Right lobe of liver (tissue), 6 donors: ENCODE measurements around the gene MARCHF6. TPM values are rescaled to one million over a fixed set of nuclear protein-coding genes. Genes with fewer than 3 reads are reported as not detected.
A peak's percentile ranks its signal among the peaks of the same experiment; 100 is the strongest.

Experiments
- ATAC-seq, 4 donors: fragments of 200-7000 bp; cut with Tn5 transposase; one replicate each; pipeline ENCODE4 v1.9.1; 2020; ENCODE audit warnings: mild to moderate bottlenecking in 4 of 4, moderate library complexity in 4 of 4
- DNase-seq, 3 donors: peaks; one replicate each; pipeline ENCODE4 v3.0.0-alpha.2; 2020
- H3K27ac ChIP-seq, 3 donors: fragments of 200-600 bp; one replicate each; pipeline ENCODE4 v1.8.0; 2022
- H3K27me3 ChIP-seq, 2 donors: fragments of 200-600 bp; one replicate each; pipeline ENCODE4 v1.8.0; 2022
- H3K36me3 ChIP-seq, 4 donors: fragments of 200-600 bp; sonication (generic) in 1 of 4; one replicate each; pipeline versions ENCODE4 v1.5.1 to v1.8.0; 2017 to 2022; ENCODE audit warnings: control low read depth in 1 of 4
- H3K4me1 ChIP-seq, 4 donors: fragments of 200-600 bp; sonication (generic) in 1 of 4; one replicate each; pipeline versions ENCODE4 v1.5.1 to v1.8.0; 2017 to 2022; ENCODE audit warnings: control low read depth in 1 of 4
- H3K4me3 ChIP-seq, 3 donors: fragments of 200-600 bp; one replicate each; pipeline ENCODE4 v1.8.0; 2022
- H3K9me3 ChIP-seq, 4 donors: fragments of 200-600 bp; sonication (generic) in 1 of 4; one replicate each; pipeline versions ENCODE4 v1.5.1 to v1.8.0; 2017 to 2022; ENCODE audit warnings: control low read depth in 1 of 4
- POLR2A ChIP-seq: fragments of 450-650 bp; IDR thresholded peaks from one replicate; pipeline ENCODE4 v1.6.1; 2017; ENCODE audit warnings: antibody characterized with exemption, mild to moderate bottlenecking
- WGBS: methylation state at CpG from one replicate; pipeline ENCODE4 v1.1.6; 2018; ENCODE audit warnings: low coverage, low lambda C conversion rate; ENCODE audit not compliant: insufficient coverage; ENCODE audit errors: missing lambda C conversion rate; 5-methylcytosine and 5-hydroxymethylcytosine counted together
- intact Hi-C, 2 donors: fragments of 100-400 bp; cut with DNase I; formaldehyde crosslinking; loops; one replicate each; pipeline versions ENCODE4 v1.11.2 to v1.14.1; 2022
- total RNA-seq, 6 experiments: library from RNA; depleted of rRNA in 2 of 6; stranded (reverse); fragments of >200 nt in 2 of 6; fragmentation: NEBNext Ultra II Directional in 3 of 6; extraction: Animal tissue kit (Norgen Biotek cat#: 25700) in 3 of 6; gene quantifications; one replicate each; pipeline versions ENCODE4 v1.1.0 to v1.2.4, GENCODE V29; 2016 to 2023
- TF ChIP-seq, protein P1 (sequence below), 4 donors: fragments of 200-600 bp in 3 of 4; fragments of 450-650 bp in 1 of 4; IDR thresholded peaks; one replicate each; pipeline versions ENCODE4 v1.5.1 to v1.8.0; 2016 to 2022; ENCODE audit warnings: antibody characterized with exemption in 4 of 4, mild to moderate bottlenecking in 2 of 4
- donor health status: DM: no; HTN: yes; CAD: no.
- donor health status: DM: no; HTN: no; CAD: no.
- donor health status: DM: no; HTN: no; CAD: no.
- donor health status: DM: no; HTN: yes; CAD: no.
- donor health status: DM: no; HTN: yes; CAD: no.

The MARCHF6 gene
- total RNA-seq, 6 experiments from 2014 or later: 44.9 to 106 (median 68.6) TPM

DNA sequence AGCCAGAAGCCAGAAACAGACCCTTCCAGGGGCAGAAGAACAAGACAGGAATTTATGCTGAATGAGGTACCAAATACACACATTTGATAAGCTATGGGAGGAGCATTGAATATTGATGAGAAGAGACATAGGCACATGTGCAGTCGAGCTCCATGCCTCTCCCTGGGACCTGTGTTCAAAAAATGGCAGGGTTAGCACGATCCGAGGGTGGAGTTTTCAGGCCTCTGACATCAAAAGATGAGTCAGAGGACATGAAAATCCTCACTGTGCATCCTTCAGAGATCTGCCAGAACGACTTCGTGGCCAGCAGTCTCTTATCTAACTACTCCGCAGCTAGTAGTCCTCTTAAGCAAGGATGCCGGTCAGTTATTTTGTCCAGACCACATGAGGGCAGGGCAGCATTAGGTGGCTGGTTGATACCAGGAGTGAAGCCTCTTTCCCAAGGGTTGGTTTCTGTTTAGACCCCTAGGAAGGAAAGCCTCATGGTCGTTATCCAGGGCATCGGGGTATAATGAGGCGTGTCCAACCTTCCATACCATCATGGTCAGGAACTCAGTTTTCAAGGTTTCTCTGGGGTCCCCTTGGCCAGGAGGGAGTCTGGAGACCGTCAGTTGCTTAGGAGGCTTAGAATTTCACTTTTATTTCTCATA is 34.2 kb upstream of the MARCHF6 start:
- WGBS: 72% methylated on average over 4 of the region's 11 CpGs
- H3K27ac ChIP-seq: no peak overlapping the region
- TF ChIP-seq, protein P1, sequence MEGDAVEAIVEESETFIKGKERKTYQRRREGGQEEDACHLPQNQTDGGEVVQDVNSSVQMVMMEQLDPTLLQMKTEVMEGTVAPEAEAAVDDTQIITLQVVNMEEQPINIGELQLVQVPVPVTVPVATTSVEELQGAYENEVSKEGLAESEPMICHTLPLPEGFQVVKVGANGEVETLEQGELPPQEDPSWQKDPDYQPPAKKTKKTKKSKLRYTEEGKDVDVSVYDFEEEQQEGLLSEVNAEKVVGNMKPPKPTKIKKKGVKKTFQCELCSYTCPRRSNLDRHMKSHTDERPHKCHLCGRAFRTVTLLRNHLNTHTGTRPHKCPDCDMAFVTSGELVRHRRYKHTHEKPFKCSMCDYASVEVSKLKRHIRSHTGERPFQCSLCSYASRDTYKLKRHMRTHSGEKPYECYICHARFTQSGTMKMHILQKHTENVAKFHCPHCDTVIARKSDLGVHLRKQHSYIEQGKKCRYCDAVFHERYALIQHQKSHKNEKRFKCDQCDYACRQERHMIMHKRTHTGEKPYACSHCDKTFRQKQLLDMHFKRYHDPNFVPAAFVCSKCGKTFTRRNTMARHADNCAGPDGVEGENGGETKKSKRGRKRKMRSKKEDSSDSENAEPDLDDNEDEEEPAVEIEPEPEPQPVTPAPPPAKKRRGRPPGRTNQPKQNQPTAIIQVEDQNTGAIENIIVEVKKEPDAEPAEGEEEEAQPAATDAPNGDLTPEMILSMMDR (IDR thresholded peaks at IDR 0.05): peak; percentile 10 to 43 (median 36)
- TF ChIP-seq POLR2A: no peak
- H3K4me3 ChIP-seq: no peak overlapping the region
- H3K4me1 ChIP-seq: peaks cover 0 to 10% (median 2%) of the 10 kb centered on the region in 4 donors
- no peaks in the 10 kb centered on the region for H3K36me3 ChIP-seq
- H3K9me3 ChIP-seq: no peaks in the 10 kb centered on the region
- DNase-seq (no peak), ATAC-seq (peak; percentile 81 to 86 (median 84))
- no peaks in the 10 kb centered on the region for H3K27me3 ChIP-seq
- intact Hi-C loops: no loop called here

DNA sequence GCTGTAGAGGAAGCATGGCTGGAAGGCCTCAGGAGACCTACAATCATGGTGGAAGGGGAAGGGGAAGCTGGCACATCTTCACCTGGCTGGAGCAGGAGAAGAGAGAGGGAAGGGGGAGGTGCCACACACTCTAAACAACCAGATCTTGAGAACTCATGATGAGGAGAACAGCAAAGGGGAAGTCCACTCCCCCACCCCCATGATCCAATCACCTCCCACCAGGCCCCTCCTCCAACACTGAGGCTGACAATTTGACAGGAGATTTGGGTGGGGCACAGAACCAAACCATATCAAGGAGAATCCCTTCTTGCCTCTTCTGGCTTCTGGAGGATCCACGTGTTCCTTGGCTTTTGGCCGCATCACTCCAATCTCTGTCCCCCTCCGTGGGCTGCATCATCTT is 32.7 kb upstream of the MARCHF6 start:
- WGBS: 63% methylated on average over 3 of the region's 3 CpGs
- ATAC-seq (no peak), DNase-seq (no peak)
- H3K36me3 ChIP-seq: no peaks in the 10 kb centered on the region
- no peak overlapping the region for H3K4me3 ChIP-seq
- TF ChIP-seq POLR2A: no peak
- TF ChIP-seq, protein P1 (IDR thresholded peaks at IDR 0.05): no peak
- H3K9me3 ChIP-seq: no peaks in the 10 kb centered on the region
- intact Hi-C loops: no loop called here
- H3K27me3 ChIP-seq: no peaks in the 10 kb centered on the region
- H3K27ac ChIP-seq: no peak overlapping the region
- peaks cover 0 to 16% (median 2%) of the 10 kb centered on the region in 4 donors for H3K4me1 ChIP-seq

DNA sequence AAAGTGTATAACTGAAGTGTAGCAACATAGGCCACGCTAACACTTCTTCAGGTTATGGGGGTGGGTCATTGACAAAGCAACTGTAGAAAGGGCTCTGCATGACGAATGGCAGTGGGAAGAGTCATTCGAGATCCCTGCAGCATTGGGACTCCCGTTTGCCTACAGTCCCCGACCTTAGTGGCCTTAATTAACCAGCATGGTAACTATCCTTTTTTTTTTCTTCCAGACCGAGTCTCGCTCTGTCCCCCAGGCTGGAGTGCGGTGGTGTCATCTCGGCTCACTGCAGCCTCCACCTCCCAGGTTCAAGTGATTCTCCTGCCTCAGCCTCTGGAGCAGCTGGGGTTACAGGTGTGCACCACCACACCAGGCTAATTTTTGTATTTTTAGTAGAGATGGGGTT is 31.6 kb upstream of the MARCHF6 start:
- 72% methylated on average over 6 of the region's 9 CpGs for WGBS
- H3K4me3 ChIP-seq: no peak overlapping the region
- intact Hi-C loops: no loop called here
- H3K9me3 ChIP-seq: no peaks in the 10 kb centered on the region
- H3K27me3 ChIP-seq: no peaks in the 10 kb centered on the region
- TF ChIP-seq, protein P1 (IDR thresholded peaks at IDR 0.05): no peak
- no peak for TF ChIP-seq POLR2A
- H3K27ac ChIP-seq: no peak overlapping the region
- peaks cover 0 to 16% (median 2%) of the 10 kb centered on the region in 4 donors for H3K4me1 ChIP-seq
- ATAC-seq (no peak), DNase-seq (no peak)
- no peaks in the 10 kb centered on the region for H3K36me3 ChIP-seq

DNA sequence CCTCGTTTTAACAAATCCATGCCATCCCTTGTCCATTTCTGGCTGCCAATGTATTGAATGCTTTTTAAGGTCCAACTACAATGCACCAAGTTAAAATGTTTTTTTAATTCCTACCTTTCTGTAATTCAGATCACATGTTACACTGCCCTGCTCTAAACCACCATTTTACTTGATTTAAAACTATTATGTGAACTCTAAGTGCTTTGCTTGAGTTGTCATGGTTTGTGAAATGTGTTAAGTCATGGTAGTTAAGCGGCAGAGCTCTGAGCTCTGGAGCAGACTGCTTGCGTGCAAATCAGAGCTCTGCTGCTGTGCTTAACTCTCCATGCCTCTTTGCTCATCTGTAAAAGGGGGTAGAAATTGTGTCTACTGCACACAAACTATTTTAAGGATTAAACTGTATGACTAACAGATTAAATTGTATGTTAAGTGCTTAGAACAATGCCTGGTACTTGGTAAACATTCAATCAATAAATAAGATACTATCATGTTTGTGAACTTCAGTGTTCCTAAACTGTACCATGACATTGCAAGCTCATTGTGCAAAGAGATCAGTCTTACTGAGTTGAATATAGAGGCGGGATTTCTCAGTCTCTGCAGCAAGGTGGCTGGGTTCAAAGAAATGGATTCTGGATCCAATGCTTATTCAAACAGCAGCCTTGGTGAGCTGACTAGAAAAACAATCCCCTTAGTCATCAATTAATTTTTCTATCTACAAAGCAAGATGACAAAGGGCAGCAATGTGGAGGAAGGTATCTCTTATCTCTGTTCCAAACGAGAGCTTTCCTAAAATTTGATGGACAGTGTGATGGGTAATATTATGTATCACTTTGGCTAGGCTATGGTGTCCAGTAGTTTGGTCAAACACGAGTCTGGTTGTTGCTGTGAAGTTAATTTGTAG is 29.7 kb upstream of the MARCHF6 start:
- ATAC-seq (peak; percentile 37 to 77 (median 62)), DNase-seq (no peak)
- Histone ChIP-seq H3K27me3 (no peaks in the 10 kb centered on the region), H3K4me1 (peaks cover 0 to 16% (median 2%) of the 10 kb centered on the region in 4 donors), H3K4me3 (no peak overlapping the region), H3K36me3 (no peaks in the 10 kb centered on the region), H3K27ac (peak overlapping the region in 1 of 3 donors; percentile 26), H3K9me3 (no peaks in the 10 kb centered on the region)
- TF ChIP-seq POLR2A: no peak
- TF ChIP-seq, protein P1 (IDR thresholded peaks at IDR 0.05): no peak
- WGBS: 59% methylated on average over 6 of the region's 6 CpGs
- intact Hi-C loops: no loop called here
